Calu3 (cell line): Measurements from ENCODE around the gene SLC17A2. TPM values are rescaled to one million over a fixed set of nuclear protein-coding genes. Genes with fewer than 3 reads are reported as not detected.

ENCODE experiments used
- BruUV-seq: library from RNA; stranded (reverse); fragments of 400-500 nt; replicated peaks from 2 replicates; lab custom pipeline; 2021; lab: Mats Ljungman, UMichigan
- CTCF ChIA-PET: fragments of 300-600 bp; sonication (Branson Sonifier 250); formaldehyde crosslinking; loops from one replicate; lab custom pipeline; 2022; ENCODE audit warnings: antibody characterized with exemption; lab: Charles Lee
- DNase-seq: peaks from one replicate; pipeline ENCODE4 v3.0.0; 2022
- H3K27ac Mint-ChIP-seq: one replicate; pipeline ENCODE4 v1.8.0; 2022; ENCODE audit warnings: mixed read lengths; ENCODE audit not compliant: unreplicated experiment
- H3K27me3 Mint-ChIP-seq: one replicate; pipeline ENCODE4 v1.8.0; 2022; ENCODE audit warnings: mixed read lengths; ENCODE audit not compliant: unreplicated experiment
- H3K36me3 Mint-ChIP-seq: one replicate; pipeline ENCODE4 v1.8.0; 2022; ENCODE audit warnings: mild to moderate bottlenecking, moderate library complexity, mixed read lengths; ENCODE audit not compliant: insufficient read depth, unreplicated experiment
- H3K4me1 Mint-ChIP-seq: one replicate; pipeline ENCODE4 v1.8.0; 2022; ENCODE audit warnings: mild to moderate bottlenecking, low read depth, mixed read lengths; ENCODE audit not compliant: unreplicated experiment
- H3K4me3 Mint-ChIP-seq: one replicate; pipeline ENCODE4 v1.8.0; 2022; ENCODE audit warnings: mild to moderate bottlenecking, low read depth, moderate library complexity, mixed read lengths; ENCODE audit not compliant: unreplicated experiment
- H3K9me3 Mint-ChIP-seq: one replicate; pipeline ENCODE4 v1.8.0; 2022; ENCODE audit warnings: low read depth, mixed read lengths; ENCODE audit not compliant: unreplicated experiment
- intact Hi-C: fragments of 100-400 bp; cut with micrococcal nuclease; formaldehyde crosslinking; loops from one replicate; pipeline ENCODE4 v1.10.0; 2022; ENCODE audit not compliant: unreplicated experiment
- total RNA-seq: library from RNA; stranded (reverse); gene quantifications from 2 replicates; pipeline ENCODE4 v1.2.3, GENCODE V29; 2022
- TF ChIP-seq, protein P1 (sequence below): fragments of 200-600 bp; IDR thresholded peaks from one replicate; pipeline ENCODE4 v1.8.0; 2022; ENCODE audit warnings: antibody characterized with exemption; ENCODE audit not compliant: unreplicated experiment

The SLC17A2 gene
- total RNA-seq, 1 experiment from 2014 or later = not detected

- CTCF ChIA-PET = no interaction called here
- Mint-ChIP-seq H3K9me3 (peaks cover 6% of the 10 kb centered on the region), H3K36me3 (no peaks in the 10 kb centered on the region), H3K27ac (no peak overlapping the region), H3K4me3 (no peak overlapping the region), H3K4me1 (peaks cover 6% of the 10 kb centered on the region), H3K27me3 (no peaks in the 10 kb centered on the region)
- no peak for DNase-seq
- intact Hi-C loops = no loop called here
- TF ChIP-seq, protein P1, sequence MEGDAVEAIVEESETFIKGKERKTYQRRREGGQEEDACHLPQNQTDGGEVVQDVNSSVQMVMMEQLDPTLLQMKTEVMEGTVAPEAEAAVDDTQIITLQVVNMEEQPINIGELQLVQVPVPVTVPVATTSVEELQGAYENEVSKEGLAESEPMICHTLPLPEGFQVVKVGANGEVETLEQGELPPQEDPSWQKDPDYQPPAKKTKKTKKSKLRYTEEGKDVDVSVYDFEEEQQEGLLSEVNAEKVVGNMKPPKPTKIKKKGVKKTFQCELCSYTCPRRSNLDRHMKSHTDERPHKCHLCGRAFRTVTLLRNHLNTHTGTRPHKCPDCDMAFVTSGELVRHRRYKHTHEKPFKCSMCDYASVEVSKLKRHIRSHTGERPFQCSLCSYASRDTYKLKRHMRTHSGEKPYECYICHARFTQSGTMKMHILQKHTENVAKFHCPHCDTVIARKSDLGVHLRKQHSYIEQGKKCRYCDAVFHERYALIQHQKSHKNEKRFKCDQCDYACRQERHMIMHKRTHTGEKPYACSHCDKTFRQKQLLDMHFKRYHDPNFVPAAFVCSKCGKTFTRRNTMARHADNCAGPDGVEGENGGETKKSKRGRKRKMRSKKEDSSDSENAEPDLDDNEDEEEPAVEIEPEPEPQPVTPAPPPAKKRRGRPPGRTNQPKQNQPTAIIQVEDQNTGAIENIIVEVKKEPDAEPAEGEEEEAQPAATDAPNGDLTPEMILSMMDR = no peak
- no TSS peak for BruUV-seq
These were observed 25.7 kb upstream of the SLC17A2 start for GRCh38 chr6:25956226-25956625.

GRCh38 chr6:25954756-25955155 lies 24.3 kb upstream of the SLC17A2 start:
- CTCF ChIA-PET = no interaction called here
- TF ChIP-seq, protein P1 = no peak
- Mint-ChIP-seq H3K4me1 (peaks cover 6% of the 10 kb centered on the region), H3K36me3 (no peaks in the 10 kb centered on the region), H3K4me3 (no peak overlapping the region), H3K27ac (no peak overlapping the region), H3K9me3 (peaks cover 4% of the 10 kb centered on the region), H3K27me3 (no peaks in the 10 kb centered on the region)
- intact Hi-C loops = no loop called here
- no peak for DNase-seq
- no TSS peak for BruUV-seq

DNA sequence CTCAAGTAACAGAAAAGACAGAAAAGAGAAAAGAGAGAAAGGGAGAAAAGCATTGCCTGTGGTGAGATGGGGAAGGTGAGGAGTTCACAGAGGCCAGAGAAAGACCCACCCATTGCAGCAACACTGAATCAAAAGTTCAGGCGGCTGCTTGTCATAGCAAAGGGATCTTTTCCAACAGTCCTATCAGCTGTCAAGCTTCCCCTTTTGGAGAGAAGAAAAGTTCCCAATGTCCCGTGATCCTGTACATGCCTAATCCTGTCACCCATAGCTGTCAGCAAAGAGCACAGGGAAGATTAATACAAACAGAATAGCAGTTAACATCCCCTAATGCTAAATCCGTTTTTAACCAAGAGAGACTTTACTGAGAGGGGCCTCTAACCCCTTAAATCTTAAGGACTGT lies 23.2 kb upstream of the SLC17A2 start:
- H3K4me3 Mint-ChIP-seq = no peak overlapping the region
- no peaks in the 10 kb centered on the region for H3K4me1 Mint-ChIP-seq
- CTCF ChIA-PET = no interaction called here
- intact Hi-C loops = no loop called here
- peaks cover 4% of the 10 kb centered on the region for H3K9me3 Mint-ChIP-seq
- no TSS peak for BruUV-seq
- H3K27ac Mint-ChIP-seq = no peak overlapping the region
- no peaks in the 10 kb centered on the region for H3K36me3 Mint-ChIP-seq
- TF ChIP-seq, protein P1 = no peak
- H3K27me3 Mint-ChIP-seq = no peaks in the 10 kb centered on the region
- no peak for DNase-seq

DNA sequence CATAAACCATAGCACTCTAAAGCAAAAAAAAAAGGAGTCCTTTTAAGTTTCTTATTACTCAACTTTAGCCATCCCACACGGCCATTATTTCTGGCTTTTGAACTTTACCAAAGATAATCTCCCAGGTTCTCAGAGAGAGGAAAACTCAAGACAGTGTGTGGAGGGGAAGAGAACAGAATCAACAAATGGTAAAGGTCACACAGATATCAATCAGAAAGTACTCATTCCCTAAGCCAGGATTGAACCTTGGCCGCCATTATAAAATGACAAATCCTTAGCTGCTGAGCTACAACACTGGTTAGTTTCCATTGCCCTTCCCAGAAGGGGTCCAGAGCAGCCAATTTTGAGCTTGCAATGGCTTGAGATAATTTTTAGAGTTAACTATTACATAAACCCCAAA lies 22.0 kb upstream of the SLC17A2 start:
- TF ChIP-seq, protein P1 = no peak
- no TSS peak for BruUV-seq
- intact Hi-C loops = no loop called here

More for the DNA sequence above, 22.0 kb upstream of the SLC17A2 start:
- Mint-ChIP-seq H3K27ac (no peak overlapping the region), H3K4me3 (no peak overlapping the region), H3K4me1 (no peaks in the 10 kb centered on the region), H3K9me3 (no peaks in the 10 kb centered on the region), H3K36me3 (no peaks in the 10 kb centered on the region), H3K27me3 (no peaks in the 10 kb centered on the region)
- CTCF ChIA-PET = no interaction called here
- DNase-seq = no peak
